HG02588 (cell line): ENCODE data around the gene D2HGDH.
"Not testable (repeated sequence)": the region's sequence is repeated elsewhere in the genome, so short reads cannot be mapped to it uniquely, and the experiment has no call there.

ENCODE experiments used
- ATAC-seq: cut with Tn5 transposase; IDR thresholded peaks from one replicate; pipeline ENCODE4 v1.9.1; 2021; ENCODE audit warnings: mild to moderate bottlenecking, moderate library complexity; ENCODE audit not compliant: unreplicated experiment

D2HGDH gene

DNA sequence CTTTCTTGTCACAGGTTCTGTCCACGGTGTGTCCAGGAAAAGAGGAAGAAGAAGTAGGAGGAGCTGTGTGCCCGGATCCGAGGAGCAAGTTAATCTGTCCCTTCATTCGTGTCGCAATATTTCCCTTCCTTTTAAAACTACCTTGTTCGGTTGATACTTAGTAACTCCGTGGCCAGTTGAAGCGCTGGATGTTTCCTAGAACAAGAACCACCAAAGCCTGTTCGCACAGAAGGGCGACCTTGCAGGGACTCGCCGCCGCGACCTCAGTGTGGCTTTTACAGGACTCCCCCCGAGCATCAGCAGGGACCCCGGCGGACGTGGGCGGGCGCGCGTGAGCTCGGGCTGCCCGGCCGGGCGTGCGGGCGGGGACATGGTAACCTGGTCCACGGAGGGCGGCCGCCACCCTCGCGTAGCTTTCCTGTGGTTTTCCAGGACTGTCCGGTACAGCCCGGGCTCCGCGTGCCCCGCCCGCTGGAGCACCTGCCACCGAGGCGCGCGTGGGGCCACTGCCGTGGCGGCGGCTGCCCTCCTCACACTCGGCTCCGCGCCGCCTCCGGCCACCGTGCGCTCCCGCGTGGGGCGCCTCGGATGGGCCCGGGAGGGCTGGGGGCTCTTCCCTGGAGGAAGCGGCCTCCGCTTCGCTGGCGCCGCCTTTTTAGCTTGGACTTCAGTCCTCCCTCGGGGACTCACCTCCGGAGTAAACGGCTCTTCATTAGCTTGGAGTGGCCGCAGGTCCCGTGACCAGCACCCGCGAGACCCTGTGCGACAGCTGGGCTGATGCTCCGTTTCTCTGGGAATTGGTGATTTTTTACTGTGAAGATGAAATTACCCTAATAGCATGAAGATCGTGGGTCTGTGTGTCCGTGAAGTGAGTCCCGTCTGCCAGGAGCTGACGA is 9.2 kb upstream of the D2HGDH start:
- no peak for ATAC-seq

DNA sequence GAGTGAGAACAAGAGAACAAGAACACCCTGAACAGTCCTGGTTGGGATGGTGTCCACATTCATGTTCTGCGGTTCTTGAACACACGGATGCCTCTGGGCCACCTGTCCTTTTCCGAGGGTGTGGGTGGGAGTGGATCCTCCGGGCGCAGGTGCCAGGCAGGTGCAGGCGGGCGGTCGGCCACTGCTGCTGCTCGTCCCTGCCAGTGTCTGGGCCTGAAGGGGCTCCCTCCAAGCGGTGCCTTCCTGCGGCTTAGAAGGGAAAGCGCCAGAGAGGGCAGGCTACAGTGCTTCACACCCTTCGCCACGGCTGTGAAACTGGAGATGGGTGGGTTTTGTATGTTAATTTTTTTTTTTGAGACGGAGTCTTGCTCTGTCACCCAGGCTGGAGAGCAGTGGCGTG is 8.0 kb upstream of the D2HGDH start:
- ATAC-seq, result no peak

DNA sequence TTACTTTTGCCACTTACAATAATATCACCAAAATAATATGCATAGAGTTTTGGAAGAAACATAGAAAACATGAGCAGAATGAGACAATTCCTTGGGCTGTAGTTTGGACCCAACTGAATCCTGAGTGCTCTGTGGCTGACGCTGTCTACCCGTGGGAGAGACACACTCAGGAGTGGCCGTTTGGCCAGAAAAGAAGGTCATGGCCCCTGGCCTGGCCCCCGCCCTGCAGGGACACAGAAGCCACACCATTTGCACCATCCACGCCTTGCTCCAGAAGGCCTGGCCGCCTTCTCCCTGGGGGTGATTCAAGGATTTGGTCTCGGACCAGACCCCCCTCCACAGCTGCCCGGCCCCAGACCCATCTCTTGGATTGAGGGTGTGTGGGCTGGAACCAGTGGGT is 6.4 kb upstream of the D2HGDH start:
- no peak for ATAC-seq

DNA sequence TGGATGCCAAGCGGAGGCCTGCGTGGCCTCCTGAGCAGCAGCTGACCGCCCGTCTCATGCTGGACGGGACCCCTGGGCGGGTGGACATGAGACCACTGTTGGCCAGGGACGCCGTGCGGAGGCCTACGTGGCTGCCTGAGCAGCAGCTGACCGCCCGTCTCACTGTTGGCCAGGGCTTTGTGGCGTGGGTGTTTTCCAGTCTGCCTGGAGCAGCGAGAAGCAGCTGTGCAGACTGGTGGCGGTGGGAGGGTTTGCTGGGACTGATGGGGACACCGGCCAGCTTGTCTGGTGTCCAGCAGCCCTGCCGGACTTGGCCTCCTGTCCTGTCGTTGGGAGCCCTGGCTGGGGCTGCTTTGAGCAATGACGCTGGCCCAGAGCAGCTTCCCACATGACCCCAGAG is 5.8 kb upstream of the D2HGDH start:
- no peak for ATAC-seq

DNA sequence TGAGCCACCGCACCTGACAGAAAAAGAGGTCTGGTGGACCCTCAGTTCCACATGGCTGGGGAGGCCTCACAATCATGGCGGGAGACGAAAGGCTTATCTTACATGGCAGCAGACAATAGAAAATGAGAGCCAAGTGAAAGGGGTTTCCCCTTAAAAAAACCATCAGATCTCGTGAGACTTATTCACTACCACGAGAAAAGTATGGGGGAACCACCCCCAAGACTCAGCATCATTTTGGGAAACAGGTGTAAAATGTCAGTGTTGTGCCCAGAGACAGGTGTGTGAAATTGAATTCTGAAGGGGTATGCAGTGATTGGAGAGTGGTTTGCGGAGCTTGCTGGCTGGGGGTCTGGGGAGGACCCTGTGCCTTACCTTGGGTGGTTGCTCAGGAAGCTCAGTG is 4.6 kb upstream of the D2HGDH start:
- ATAC-seq, result no peak

DNA sequence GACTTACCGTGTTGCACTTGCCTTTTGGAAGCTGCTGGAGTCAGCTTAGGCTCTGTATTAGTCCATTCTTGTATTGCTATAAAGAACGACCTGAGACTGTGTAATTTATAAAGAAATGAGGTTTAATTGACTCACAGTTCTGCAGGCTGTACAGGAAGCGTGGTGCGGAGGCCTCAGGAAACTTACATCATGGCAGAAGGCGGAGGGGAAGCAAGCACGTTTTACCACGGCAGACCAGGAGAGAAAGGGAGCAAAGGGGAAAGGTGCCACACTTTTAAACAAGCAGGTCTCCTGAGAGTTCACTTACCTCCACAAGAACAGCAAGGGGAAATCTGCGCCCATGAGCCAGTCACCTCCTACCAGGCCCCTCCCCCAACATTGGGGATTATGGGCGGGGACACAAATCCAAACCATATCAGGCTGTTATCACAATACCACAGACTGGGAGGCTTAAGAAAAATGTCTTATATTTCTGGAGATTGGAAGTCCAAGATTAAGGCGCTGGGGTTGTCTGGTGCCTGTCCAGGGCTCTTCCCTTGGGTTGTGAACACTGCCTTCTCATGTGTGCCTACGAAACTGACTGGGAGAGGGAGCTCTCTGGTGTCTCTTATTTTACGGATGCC is 3.6 kb upstream of the D2HGDH start:
- ATAC-seq, result no peak

DNA sequence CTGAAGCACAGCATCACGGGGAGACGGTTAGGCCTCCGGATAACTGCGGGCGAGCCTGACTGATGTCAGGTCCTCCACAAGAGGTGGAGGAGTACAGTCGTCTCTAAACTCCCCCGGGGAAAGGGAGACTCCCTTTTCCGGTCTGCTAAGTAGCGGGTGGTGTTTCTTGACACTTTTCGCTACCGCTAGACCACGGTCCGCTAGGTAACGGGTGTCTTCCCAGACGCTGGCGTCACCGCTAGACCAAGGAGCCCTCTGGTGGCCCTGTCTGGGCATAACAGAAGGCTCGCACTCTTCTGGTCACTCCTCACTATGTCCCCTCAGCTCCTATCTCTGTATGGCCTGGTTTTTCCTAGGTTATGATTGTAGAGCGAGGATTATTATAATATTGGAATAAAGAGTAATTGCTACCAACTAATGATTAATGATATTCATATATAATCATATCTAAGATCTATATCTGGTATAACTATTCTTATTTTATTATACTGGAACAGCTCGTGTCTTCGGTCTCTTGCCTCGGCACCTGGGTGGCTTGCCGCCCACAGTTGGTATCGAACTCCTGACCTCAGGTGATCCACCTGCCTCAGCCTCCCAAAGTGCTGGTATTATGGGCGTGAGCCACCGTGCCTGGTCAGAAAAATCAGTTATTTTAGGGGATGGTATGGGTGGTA is 1.8 kb upstream of the D2HGDH start:
- not testable (repeated sequence) for ATAC-seq

DNA sequence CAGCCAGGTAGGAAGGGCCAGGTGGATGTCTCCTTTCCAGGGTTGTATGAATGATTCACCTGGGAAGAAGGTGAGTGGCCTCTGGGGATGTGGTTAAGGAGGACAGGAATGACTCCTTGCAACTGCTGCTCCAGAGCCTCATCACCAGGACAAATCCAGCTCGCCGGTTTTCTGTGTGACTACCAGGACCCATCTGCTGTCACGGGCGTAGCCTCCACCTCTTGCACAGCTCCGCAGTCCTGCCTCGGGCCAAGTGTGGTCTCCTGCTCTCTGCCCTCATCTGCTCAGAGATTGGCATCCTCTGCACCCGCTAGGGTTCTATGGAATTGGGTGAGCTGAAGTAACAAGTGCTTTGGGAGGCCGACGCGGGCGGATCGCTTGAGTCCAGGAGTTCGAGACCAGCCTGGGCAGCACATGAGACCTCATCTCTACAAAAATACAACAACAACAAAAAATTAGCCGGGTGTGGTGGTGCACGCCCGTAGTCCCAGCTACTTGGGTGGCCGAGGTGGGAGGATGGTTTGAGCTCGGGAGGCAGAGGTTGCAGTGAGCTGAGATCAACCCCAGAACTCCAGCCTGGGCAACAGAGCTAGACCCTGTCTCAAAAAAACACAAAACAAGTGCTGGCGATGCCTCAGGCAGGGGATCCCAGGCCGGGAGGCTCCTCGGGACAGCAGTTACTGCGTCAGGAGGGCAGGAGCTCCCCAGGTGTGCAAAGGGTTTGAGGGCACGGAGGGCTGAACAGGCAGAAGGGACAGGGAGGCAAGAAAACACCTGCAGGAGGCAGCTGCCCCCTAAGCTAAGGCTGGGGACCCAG is 831 bp upstream of the D2HGDH start:
- ATAC-seq, result no peak

DNA sequence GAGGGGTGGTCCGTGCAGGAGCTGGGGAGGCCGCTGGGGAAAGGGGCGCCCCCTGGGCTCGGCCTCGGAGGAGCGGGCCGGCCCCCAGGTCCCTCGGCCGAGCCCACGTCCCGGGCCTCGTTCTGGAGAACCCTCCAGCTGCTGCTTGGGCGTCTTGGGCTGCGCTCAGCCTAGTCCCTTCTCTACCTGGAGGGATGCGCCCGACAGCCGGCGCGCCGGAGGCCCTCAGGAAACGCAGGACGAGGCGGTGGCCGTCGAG is 293 bp upstream of the D2HGDH start:
- no peak for ATAC-seq

DNA sequence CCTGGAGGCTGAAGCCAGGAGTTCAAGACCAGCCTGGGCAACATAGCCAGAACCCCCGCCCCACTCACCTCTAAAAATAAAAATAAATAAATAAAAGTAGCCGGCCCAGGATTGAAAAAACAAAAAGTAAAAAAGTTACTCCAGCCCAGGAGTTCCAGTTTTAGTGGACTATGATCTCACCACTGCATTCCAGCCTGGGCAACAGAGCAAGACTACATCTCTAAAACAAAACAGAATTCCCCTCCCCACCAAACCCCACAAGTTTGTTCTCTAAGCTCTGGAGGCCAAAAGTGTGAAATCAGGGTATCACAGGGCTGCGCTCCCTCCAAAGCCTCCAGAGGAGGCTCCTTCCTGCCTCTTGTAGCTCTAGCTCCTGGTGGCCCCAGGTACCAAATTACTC is 1.7 kb downstream of the D2HGDH start:
- no peak for ATAC-seq

DNA sequence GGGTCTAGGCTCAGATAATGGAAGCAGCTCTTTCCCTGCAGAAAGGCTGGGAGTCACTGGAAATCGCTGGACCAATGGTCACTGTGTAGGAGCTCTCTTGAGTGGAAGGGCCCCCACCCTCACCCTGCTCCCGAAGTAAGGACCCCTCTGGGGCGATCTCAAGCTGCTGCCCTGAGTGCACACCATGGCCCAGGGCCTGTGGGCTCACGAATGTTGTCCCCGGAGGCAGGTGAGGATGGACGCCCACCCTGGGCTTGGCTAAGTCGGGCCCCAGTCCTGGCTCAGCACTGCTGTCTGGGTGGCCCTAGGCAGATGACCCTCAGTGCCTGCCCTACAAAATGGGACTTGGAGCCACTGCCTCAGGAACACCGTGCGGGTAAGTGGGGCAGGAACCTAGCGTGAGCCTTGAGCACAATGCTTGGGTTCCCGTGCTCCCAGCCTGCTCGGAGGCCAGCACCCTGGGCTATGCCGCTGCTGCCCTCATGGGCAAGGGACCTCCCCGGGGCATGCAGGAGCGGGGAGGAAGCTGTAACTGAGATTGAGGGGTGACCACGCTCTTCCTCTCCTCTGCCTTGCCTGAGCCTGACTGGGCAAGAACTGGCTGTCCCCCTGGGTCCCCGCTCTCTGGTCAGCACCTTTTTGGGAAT is 3.7 kb downstream of the D2HGDH start:
- no peak for ATAC-seq

DNA sequence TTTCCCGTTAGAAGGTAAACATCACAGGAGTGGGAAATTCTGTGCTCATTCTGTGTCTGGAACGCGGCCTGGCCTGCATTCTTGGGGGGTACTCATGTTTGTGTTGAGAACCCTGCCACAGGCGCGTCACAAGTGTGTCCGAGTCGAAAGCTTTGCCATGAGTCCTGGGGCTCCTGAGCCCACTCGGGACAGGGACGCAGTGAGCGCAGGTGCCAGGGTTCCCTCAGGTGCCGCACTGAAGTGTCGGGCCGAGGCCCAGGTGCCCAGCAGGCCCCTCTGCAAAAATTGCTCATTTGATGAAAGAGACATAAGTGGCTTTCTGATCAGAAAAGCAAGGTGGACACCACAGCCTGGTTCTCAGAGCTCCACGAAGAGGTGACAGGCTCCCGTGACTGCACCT is 4.7 kb downstream of the D2HGDH start:
- ATAC-seq, result no peak

DNA sequence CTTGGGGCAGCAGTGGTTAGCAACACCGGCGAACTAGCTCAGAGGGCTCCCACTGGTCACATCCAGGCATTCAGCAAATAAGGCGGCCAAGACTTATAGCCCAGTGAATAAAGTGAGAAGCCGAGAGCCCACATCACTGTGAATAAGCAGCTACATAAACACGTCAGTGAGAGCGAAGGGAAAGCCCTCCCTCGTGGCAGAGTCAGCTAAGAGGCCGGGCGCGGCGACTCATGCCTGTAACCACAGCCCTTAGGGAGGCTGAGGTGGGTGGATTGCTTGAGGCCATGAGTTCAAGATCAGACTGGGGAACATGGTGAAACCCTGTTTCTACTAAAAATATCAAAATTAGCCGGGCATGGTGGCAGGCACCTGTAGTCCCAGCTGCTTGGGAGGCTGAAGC is 5.2 kb downstream of the D2HGDH start:
- no peak for ATAC-seq

DNA sequence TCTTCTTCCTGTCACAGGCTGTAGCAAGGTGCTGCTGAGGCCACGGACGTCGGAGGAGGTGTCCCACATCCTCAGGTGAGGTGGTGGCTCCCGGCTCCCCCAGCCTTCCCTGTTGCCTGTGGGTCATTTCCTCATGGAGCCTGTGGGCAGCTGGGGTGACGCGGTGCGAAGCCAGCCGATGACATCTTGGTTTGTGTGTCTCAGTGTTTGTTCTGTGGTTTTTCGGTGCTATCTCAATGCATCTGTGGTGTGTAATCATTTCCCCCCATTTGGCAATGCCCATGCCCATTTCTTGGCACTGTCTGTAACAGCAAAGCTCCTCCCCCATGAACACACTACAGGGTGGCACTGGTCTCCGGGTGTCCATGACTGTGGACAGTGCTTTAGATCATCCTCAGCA is 6.6 kb downstream of the D2HGDH start:
- ATAC-seq, result no peak

DNA sequence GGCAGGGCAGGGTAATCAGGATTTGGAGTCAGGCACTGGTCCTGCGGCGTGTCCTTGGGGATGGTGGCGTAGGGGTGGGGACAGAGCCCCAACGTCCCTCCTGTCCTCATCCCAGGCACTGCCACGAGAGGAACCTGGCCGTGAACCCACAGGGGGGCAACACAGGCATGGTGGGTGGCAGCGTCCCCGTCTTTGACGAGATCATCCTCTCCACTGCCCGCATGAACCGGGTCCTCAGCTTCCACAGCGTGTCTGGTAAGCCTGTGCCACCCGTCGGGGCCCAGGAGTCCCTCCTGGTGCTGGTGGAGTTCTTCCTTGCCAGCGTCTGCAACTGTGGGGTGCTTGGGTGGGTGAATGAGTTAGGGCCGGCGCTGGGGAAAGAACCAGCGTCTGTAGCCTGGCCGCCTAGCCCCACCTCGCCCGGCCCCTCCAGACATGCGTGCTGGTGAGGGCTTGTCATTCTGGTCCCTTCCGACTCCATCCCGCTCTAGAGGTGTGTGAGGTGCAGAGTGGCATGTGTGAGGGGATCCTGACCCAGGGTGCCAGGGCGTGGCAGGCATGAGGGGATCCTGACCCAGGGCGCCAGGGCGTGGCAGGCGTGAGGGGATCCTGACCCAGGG is 8.0 kb downstream of the D2HGDH start:
- ATAC-seq, result no peak

DNA sequence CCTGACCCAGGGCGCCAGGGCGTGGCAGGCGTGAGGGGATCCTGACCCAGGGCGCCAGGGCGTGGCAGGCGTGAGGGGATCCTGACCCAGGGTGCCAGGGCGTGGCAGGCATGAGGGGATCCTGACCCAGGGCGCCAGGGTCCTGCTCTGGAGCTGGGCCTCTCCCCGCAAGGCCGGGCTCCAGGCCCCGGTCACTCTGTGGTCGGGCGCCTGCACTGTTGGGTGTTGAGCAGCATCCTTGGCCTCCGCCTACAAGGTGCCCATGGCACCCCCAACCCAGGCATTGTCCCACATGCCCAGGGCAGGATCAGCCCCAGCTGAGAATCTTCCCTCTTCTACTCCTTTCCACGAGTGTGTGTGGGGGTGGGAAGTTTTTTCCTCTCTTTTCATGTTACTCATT is 8.6 kb downstream of the D2HGDH start:
- not testable (repeated sequence) for ATAC-seq

DNA sequence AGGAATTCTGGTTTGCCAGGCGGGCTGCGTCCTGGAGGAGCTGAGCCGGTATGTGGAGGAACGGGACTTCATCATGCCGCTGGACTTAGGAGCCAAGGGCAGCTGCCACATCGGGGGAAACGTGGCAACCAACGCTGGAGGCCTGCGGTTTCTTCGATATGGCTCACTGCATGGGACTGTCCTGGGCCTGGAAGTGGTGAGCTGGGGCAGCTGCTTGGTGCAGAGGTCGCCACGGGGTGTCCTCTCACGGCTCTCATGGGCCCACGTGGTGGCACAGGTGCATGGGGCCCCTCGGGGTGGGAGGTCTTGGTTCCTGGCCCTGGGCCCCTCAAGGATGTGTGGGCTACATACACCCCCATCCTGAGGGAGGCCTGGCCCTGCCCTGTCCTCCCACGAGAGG is 9.2 kb downstream of the D2HGDH start:
- no peak for ATAC-seq

DNA sequence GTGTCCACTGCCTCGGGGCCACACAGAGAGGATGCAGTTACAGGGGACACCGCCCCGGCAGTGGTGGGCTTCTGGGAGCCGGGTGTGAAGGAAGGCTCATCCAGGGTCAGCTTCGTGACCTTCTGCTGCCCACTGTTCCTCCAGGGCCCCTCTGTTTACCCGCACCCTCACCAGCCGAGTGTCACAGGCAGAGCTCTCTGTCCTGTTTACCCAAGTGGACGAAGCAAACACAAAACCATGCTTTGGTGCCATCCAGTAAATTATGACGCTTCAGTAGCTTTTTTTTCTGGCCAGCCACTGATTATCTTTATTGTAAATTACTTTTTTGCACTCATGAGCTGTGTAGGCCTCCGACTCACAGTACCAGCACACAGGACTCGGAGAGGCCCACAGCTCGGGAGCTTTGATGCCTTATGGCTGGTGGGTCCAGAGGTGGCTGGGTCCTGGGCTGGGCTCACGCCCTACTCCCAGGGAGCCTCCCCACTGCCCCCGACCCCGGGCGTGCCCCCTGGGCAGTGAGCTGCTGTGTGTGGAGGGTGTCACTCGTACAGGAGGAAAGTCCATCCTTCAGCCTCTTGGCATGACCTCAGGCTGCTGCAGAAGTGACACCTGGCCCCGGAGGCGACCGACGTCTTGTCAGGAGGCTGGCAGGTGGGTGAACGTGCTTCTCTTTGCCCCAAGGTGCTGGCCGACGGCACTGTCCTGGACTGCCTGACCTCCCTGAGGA is 9.8 kb downstream of the D2HGDH start:
- no peak for ATAC-seq

DNA sequence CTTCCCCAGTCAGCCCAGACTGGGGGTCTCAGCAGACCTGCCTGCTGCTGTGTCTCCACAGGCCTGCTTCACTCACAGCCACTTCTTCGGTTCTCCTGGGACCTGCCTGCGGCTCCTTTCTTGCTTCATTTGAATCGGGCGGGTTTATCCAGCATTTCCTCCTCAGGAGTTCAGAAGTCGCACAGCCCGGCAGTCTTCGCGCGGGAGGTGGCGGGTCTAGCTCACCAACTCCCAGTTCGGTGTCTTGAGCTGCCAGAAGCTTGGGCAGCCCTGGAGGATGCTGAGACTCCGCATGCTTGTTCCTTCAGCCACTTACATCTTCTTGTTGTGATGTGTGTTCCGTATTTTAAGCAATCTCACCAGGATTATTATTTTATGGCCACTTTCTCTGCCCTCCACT is 10.8 kb downstream of the D2HGDH start:
- ATAC-seq, result no peak

DNA sequence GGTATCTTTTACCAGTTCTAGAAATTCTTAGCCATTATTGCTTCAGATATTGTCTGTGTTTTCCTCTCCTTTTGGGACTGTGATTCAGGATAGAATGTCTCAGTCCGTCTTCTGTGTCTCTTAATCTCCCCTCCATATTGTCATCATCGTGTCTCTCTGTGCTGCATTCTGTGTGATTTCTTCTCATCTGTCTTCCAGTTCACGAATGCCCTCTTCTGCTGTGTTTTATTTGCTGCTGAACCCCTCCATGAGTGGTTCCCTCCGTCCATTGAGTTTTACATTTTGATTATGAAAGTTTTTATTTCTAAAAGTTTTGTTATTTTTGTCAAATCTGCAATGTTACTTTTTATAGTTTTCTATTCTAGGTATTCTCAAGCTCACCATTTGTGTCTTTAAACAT is 11.7 kb downstream of the D2HGDH start:
- no peak for ATAC-seq
